Trophoblast cell (in vitro differentiated cells and primary cell): Measurements from ENCODE around the gene RECQL5.

Experiments
- DNase-seq, 2 donors: peaks; one replicate each; pipeline ENCODE4 v3.0.0-alpha.2; 2016
- H2AFZ ChIP-seq: 2 replicates; pipeline ENCODE4 v1.6.1; 2013; ENCODE audit warnings: low read length, moderate library complexity, mild to moderate bottlenecking; ENCODE audit not compliant: insufficient read depth, poor library complexity
- H2AK5ac ChIP-seq: 2 replicates; pipeline ENCODE4 v1.6.1; 2013; ENCODE audit warnings: mild to moderate bottlenecking, low read length
- H2BK120ac ChIP-seq: 2 replicates; pipeline ENCODE4 v1.6.1; 2013; ENCODE audit warnings: low read length, mild to moderate bottlenecking, moderate library complexity; ENCODE audit not compliant: insufficient read depth, poor library complexity
- H2BK12ac ChIP-seq: 2 replicates; pipeline ENCODE4 v1.6.1; 2013; ENCODE audit warnings: mild to moderate bottlenecking, low read length, moderate library complexity
- H2BK5ac ChIP-seq: 2 replicates; pipeline ENCODE4 v1.6.1; 2013; ENCODE audit warnings: low read length, low read depth, moderate library complexity, mild to moderate bottlenecking; ENCODE audit not compliant: poor library complexity
- H3K14ac ChIP-seq: 2 replicates; pipeline ENCODE4 v1.6.1; 2013; ENCODE audit warnings: mild to moderate bottlenecking, low read length
- H3K18ac ChIP-seq: 2 replicates; pipeline ENCODE4 v1.6.1; 2013; ENCODE audit warnings: mild to moderate bottlenecking, low read length
- H3K23ac ChIP-seq: 2 replicates; pipeline ENCODE4 v1.6.1; 2013; ENCODE audit warnings: low read length
- H3K27ac ChIP-seq: 2 replicates; pipeline ENCODE4 v1.5.1; 2013; ENCODE audit warnings: low read depth, mild to moderate bottlenecking, inconsistent platforms, low read length, moderate library complexity
- H3K27me3 ChIP-seq: 2 replicates; pipeline ENCODE4 v1.6.1; 2013; ENCODE audit warnings: inconsistent platforms, mild to moderate bottlenecking, low read length, moderate library complexity; ENCODE audit not compliant: insufficient read depth
- H3K36me3 ChIP-seq, 2 experiments: 1 replicate in 1 of 2; 2 replicates in 1 of 2; pipeline ENCODE4 v1.6.1; 2013; ENCODE audit warnings: low read length in 2 of 2, mild to moderate bottlenecking in 2 of 2, moderate library complexity in 1 of 2; ENCODE audit not compliant: insufficient read depth in 2 of 2, control insufficient read depth in 1 of 2
- H3K4ac ChIP-seq: 2 replicates; pipeline ENCODE4 v1.6.1; 2013; ENCODE audit warnings: low read depth, mild to moderate bottlenecking, low read length, moderate library complexity
- H3K4me1 ChIP-seq, 2 experiments: 1 replicate in 1 of 2; 2 replicates in 1 of 2; pipeline ENCODE4 v1.6.1; 2013; ENCODE audit warnings: low read length in 2 of 2, mild to moderate bottlenecking in 2 of 2, moderate library complexity in 1 of 2; ENCODE audit not compliant: insufficient read depth in 2 of 2, control insufficient read depth in 1 of 2
- H3K4me2 ChIP-seq: 2 replicates; pipeline ENCODE4 v1.6.1; 2013; ENCODE audit warnings: inconsistent platforms, mild to moderate bottlenecking, low read length, moderate library complexity
- H3K4me3 ChIP-seq: 2 replicates; pipeline ENCODE4 v1.5.1; 2013; ENCODE audit warnings: mild to moderate bottlenecking, low read depth, low read length, inconsistent platforms
- H3K79me1 ChIP-seq: one replicate; pipeline ENCODE4 v1.6.1; 2013; ENCODE audit warnings: low read length
- H3K79me2 ChIP-seq: 2 replicates; pipeline ENCODE4 v1.6.1; 2013; ENCODE audit warnings: low read length, mild to moderate bottlenecking; ENCODE audit not compliant: control insufficient read depth, insufficient read depth, poor library complexity
- H3K9ac ChIP-seq: 2 replicates; pipeline ENCODE4 v1.6.1; 2013; ENCODE audit warnings: mild to moderate bottlenecking, low read length
- H3K9me3 ChIP-seq: 2 replicates; pipeline ENCODE4 v1.6.1; 2013; ENCODE audit warnings: low read depth, mild to moderate bottlenecking, control low read depth, inconsistent platforms, low read length; ENCODE audit not compliant: insufficient read depth
- H4K12ac ChIP-seq: 2 replicates; pipeline ENCODE4 v1.6.1; 2013; ENCODE audit warnings: low read depth, mild to moderate bottlenecking, low read length, moderate library complexity
- H4K8ac ChIP-seq: 2 replicates; pipeline ENCODE4 v1.6.1; 2013; ENCODE audit warnings: low read depth, mild to moderate bottlenecking, low read length, moderate library complexity
- H4K91ac ChIP-seq: one replicate; pipeline ENCODE4 v1.6.1; 2013; ENCODE audit warnings: low read depth, mild to moderate bottlenecking, low read length, moderate library complexity
- WGBS: extraction: QIAGEN DNeasy Blood & Tissue Kit; methylation state at CpG from one replicate; pipeline ENCODE4 v1.1.7; 2013; ENCODE audit warnings: missing lambda C conversion rate; ENCODE audit not compliant: insufficient read length, insufficient coverage; ENCODE audit errors: extremely low coverage; 5-methylcytosine and 5-hydroxymethylcytosine counted together

RECQL5 gene

GRCh38 chr17:75624714-75625345 lies 42.1 kb downstream of the RECQL5 start:
- H4K91ac ChIP-seq, result no peak overlapping the region
- H3K18ac ChIP-seq, result no peak overlapping the region
- H2AFZ ChIP-seq, result no peak overlapping the region
- no peaks in the 10 kb centered on the region for H3K79me2 ChIP-seq
- no peak overlapping the region for H3K4me2 ChIP-seq
- H3K23ac ChIP-seq, result no peak overlapping the region
- no peak overlapping the region for H4K8ac ChIP-seq
- no peak overlapping the region for H2BK120ac ChIP-seq
- H3K27me3 ChIP-seq, result no peaks in the 10 kb centered on the region
- H3K4ac ChIP-seq, result no peak overlapping the region
- no peak overlapping the region for H2BK5ac ChIP-seq
- H3K4me3 ChIP-seq, result no peak overlapping the region
- H3K9ac ChIP-seq, result no peak overlapping the region
- no peak overlapping the region for H2AK5ac ChIP-seq
- H3K4me1 ChIP-seq, result no peaks in the 10 kb centered on the region
- H3K27ac ChIP-seq, result no peak overlapping the region
- WGBS, result no CpG with 5 or more reads among the region's 23 CpGs
- no peak overlapping the region for H2BK12ac ChIP-seq
- H3K14ac ChIP-seq, result no peak overlapping the region
- H3K79me1 ChIP-seq, result no peaks in the 10 kb centered on the region
- H4K12ac ChIP-seq, result no peak overlapping the region
- no peak for DNase-seq
- H3K36me3 ChIP-seq, result peaks cover 13% of the 10 kb centered on the region in 2 experiments
- H3K9me3 ChIP-seq, result peaks cover 10% of the 10 kb centered on the region

- H4K8ac ChIP-seq, result no peak overlapping the region
- no peak overlapping the region for H2BK5ac ChIP-seq
- no peak overlapping the region for H2BK120ac ChIP-seq
- H3K23ac ChIP-seq, result no peak overlapping the region
- peaks cover 13% of the 10 kb centered on the region in 2 experiments for H3K36me3 ChIP-seq
- no CpG with 5 or more reads among the region's 12 CpGs for WGBS
- H3K27me3 ChIP-seq, result no peaks in the 10 kb centered on the region
- H2AFZ ChIP-seq, result no peak overlapping the region
- DNase-seq, result no peak
- H3K4ac ChIP-seq, result no peak overlapping the region
- no peaks in the 10 kb centered on the region for H3K4me1 ChIP-seq
- no peaks in the 10 kb centered on the region for H3K79me1 ChIP-seq
- no peak overlapping the region for H3K9ac ChIP-seq
- H3K18ac ChIP-seq, result no peak overlapping the region
- no peak overlapping the region for H4K91ac ChIP-seq
- H3K79me2 ChIP-seq, result no peaks in the 10 kb centered on the region
- H3K9me3 ChIP-seq, result peaks cover 8% of the 10 kb centered on the region
- H3K4me3 ChIP-seq, result no peak overlapping the region
- H3K14ac ChIP-seq, result no peak overlapping the region
- no peak overlapping the region for H4K12ac ChIP-seq
- no peak overlapping the region for H2BK12ac ChIP-seq
- no peak overlapping the region for H3K27ac ChIP-seq
- no peak overlapping the region for H3K4me2 ChIP-seq
- no peak overlapping the region for H2AK5ac ChIP-seq
Measured at GRCh38 chr17:75624021-75624420, 42.9 kb downstream of the RECQL5 start.

- no peak overlapping the region for H2AK5ac ChIP-seq
- no peak overlapping the region for H4K12ac ChIP-seq
- no peaks in the 10 kb centered on the region for H3K79me1 ChIP-seq
- H2BK5ac ChIP-seq, result no peak overlapping the region
- no peak overlapping the region for H3K23ac ChIP-seq
- no peak overlapping the region for H2AFZ ChIP-seq
- H3K4ac ChIP-seq, result no peak overlapping the region
- H3K4me1 ChIP-seq, result no peaks in the 10 kb centered on the region
- H3K27ac ChIP-seq, result no peak overlapping the region
- no peak overlapping the region for H2BK12ac ChIP-seq
- H3K36me3 ChIP-seq, result peaks cover 10 to 13% of the 10 kb centered on the region in 2 experiments
- no peak overlapping the region for H3K18ac ChIP-seq
- no peaks in the 10 kb centered on the region for H3K79me2 ChIP-seq
- no peak overlapping the region for H3K9ac ChIP-seq
- no peak overlapping the region for H2BK120ac ChIP-seq
- no peak overlapping the region for H3K4me3 ChIP-seq
- H4K8ac ChIP-seq, result no peak overlapping the region
- WGBS, result no CpG with 5 or more reads among the region's 9 CpGs
- DNase-seq, result peak in 1 of 2 donors; percentile 58
- peaks cover 8% of the 10 kb centered on the region for H3K9me3 ChIP-seq
- no peaks in the 10 kb centered on the region for H3K27me3 ChIP-seq
- no peak overlapping the region for H3K4me2 ChIP-seq
- no peak overlapping the region for H4K91ac ChIP-seq
- no peak overlapping the region for H3K14ac ChIP-seq
Measured at GRCh38 chr17:75623386-75623785, 43.6 kb downstream of the RECQL5 start.

- no peak for DNase-seq
- Histone ChIP-seq H3K36me3 (peaks cover 10% of the 10 kb centered on the region in 2 experiments), H3K23ac (no peak overlapping the region), H3K4me2 (no peak overlapping the region), H3K4ac (no peak overlapping the region), H3K27ac (no peak overlapping the region), H3K4me1 (no peaks in the 10 kb centered on the region), H3K14ac (no peak overlapping the region), H3K79me2 (no peaks in the 10 kb centered on the region), H3K9ac (no peak overlapping the region), H2BK12ac (no peak overlapping the region), H4K91ac (no peak overlapping the region), H4K8ac (no peak overlapping the region), H3K79me1 (no peaks in the 10 kb centered on the region), H3K27me3 (no peaks in the 10 kb centered on the region), H2AFZ (no peak overlapping the region), H2BK5ac (no peak overlapping the region), H3K18ac (no peak overlapping the region), H4K12ac (no peak overlapping the region), H3K4me3 (no peak overlapping the region), H2BK120ac (no peak overlapping the region), H2AK5ac (no peak overlapping the region), H3K9me3 (peaks cover 8% of the 10 kb centered on the region)
- no CpG with 5 or more reads among the region's 15 CpGs for WGBS
Measured at GRCh38 chr17:75622771-75623273, 44.1 kb downstream of the RECQL5 start.
